DND-41 (cell line): ENCODE results near the gene RGS11.

Source experiments
- CTCF ChIP-seq: IDR thresholded peaks from 2 replicates; pipeline ENCODE4 v1.5.1; 2012; ENCODE audit warnings: borderline replicate concordance, low read length, moderate library complexity, mild to moderate bottlenecking; ENCODE audit not compliant: poor library complexity, severe bottlenecking; ENCODE audit errors: extremely low read depth
- EZH2 ChIP-seq: IDR thresholded peaks from 3 replicates; pipeline ENCODE4 v1.6.1; 2012; ENCODE audit warnings: borderline replicate concordance, low read depth, mild to moderate bottlenecking, moderate library complexity, low read length, inconsistent platforms; ENCODE audit not compliant: severe bottlenecking

- TF ChIP-seq CTCF (no peak), EZH2 (no peak)
Observed at GRCh38 chr16:307691-308312, 32.1 kb upstream of the RGS11 start.
